ENCODE measurements around the gene RAB3IL1. TPM values are rescaled to one million over a fixed set of nuclear protein-coding genes. Genes with fewer than 3 reads are reported as not detected.

RAB3IL1 gene
- total and polyA plus RNA-seq, 2 of the 13 experiments (the other 11 are each of a cell fraction or from before 2014, with no cell fraction given) = 1.2 to 2.0 TPM

DNA sequence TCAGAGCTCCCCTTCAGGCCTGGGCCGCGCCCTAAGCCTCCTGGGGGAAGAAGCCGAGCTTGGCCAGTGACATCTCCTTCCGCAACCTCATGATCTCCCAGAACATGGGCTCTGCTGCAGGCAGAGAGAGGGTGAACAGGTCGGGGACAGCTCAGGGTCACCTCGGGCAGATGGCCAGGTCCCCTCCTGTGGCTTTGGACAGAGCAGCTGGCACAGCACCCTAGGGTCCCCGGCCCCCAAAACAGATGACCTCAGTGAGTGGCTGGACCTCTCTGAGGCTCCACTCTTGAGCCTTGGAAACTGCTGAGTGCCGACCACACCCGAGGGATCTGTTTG lies 19.2 kb downstream of the RAB3IL1 start:
- Histone ChIP-seq H3K9me3 (ENCODE audit: low read length) (no peaks in the 10 kb centered on the region), H3K4me3 (replicated peaks in 1 of 3; ENCODE audit: insufficient read depth in 1 of 3, low read depth in 2 of 3, low read length in 3 of 3) (no peak overlapping the region), H3K27me3 (ENCODE audit: control insufficient read depth in 1 of 2, insufficient read depth in 2 of 2, low read length in 2 of 2) (no peaks in the 10 kb centered on the region), H3K79me2 (ENCODE audit: insufficient read depth, low read length) (no peaks in the 10 kb centered on the region), H3K36me3 (replicated peaks in 1 of 2; ENCODE audit: control insufficient read depth in 1 of 2, insufficient read depth in 2 of 2, low read length in 2 of 2) (no peaks in the 10 kb centered on the region), H3K9ac (ENCODE audit: insufficient read depth, low read depth, low read length) (no peak overlapping the region), H3K4me1 (ENCODE audit: insufficient read depth, low read length) (peaks cover 14% of the 10 kb centered on the region), H4K20me1 (ENCODE audit: insufficient read depth, low read length) (no peaks in the 10 kb centered on the region), H3K4me2 (ENCODE audit: low read depth, low read length) (no peak overlapping the region), H3K27ac (ENCODE audit: extremely low read length, insufficient read depth, low read length) (no peak overlapping the region), H2AFZ (ENCODE audit: low read length) (no peak overlapping the region)
- no TSS peak for BruUV-seq (replicated peaks)
- DNase-seq (ENCODE audit: low spot score) (no peak), ATAC-seq (peak; percentile 6), FAIRE-seq (no peak)
- in situ Hi-C loops (cut with HindIII; ENCODE audit: extremely low pct_ligation_motif_present, low pct_unique_long_range_greater_than_20kb) = loop anchor here (5.0 kb wide), 2 partner anchors 49 to 159 kb away; no protein-coding TSS in a partner anchor
- WGBS (ENCODE audit: low lambda C conversion rate) = 42% methylated on average over 2 of the region's 9 CpGs
- CTCF ChIA-PET (ENCODE audit: low intra/inter-chr PET ratio, low total read pairs) = interaction anchor here (1.1 to 4.6 kb wide), 10 partner anchors 13 to 209 kb away, joined by 3 to 124 read pairs (median 11); no protein-coding TSS in a partner anchor
- TF ChIP-seq IRF2 (CRISPR knock-in tag; IDR thresholded peaks at IDR 0.05) = no peak
- no peak for TF ChIP-seq ZBTB8A (CRISPR knock-in tag; IDR thresholded peaks at IDR 0.05; ENCODE audit: borderline replicate concordance, low read depth)
- TF ChIP-seq TBL1XR1 (IDR thresholded peaks at IDR 0.05; ENCODE audit: borderline replicate concordance, low read length, partially characterized antibody) = no peak
- no peak for TF ChIP-seq ZSCAN20 (CRISPR knock-in tag; IDR thresholded peaks at IDR 0.05; ENCODE audit: borderline replicate concordance)
- TF ChIP-seq SOX13 (IDR thresholded peaks at IDR 0.05) = no peak
- no peak for TF ChIP-seq SOX13 (CRISPR knock-in tag; conservative IDR thresholded peaks at IDR 0.05 in 1 of 2, IDR thresholded peaks at IDR 0.05 in 1 of 2)
- TF ChIP-seq, protein P1, sequence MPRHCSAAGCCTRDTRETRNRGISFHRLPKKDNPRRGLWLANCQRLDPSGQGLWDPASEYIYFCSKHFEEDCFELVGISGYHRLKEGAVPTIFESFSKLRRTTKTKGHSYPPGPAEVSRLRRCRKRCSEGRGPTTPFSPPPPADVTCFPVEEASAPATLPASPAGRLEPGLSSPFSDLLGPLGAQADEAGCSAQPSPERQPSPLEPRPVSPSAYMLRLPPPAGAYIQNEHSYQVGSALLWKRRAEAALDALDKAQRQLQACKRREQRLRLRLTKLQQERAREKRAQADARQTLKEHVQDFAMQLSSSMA (CRISPR knock-in tag; IDR thresholded peaks at IDR 0.05) = no peak
- TF ChIP-seq TCF12 (IDR thresholded peaks at IDR 0.05) = no peak
- TF ChIP-seq TCF12 (CRISPR knock-in tag; IDR thresholded peaks at IDR 0.05) = no peak
- no peak for TF ChIP-seq ZFP62 (CRISPR knock-in tag; IDR thresholded peaks at IDR 0.05)
- TF ChIP-seq CBX5 (CRISPR knock-in tag; IDR thresholded peaks at IDR 0.05; ENCODE audit: borderline replicate concordance) = no peak
- TF ChIP-seq, protein P2, sequence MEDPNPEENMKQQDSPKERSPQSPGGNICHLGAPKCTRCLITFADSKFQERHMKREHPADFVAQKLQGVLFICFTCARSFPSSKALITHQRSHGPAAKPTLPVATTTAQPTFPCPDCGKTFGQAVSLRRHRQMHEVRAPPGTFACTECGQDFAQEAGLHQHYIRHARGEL (CRISPR knock-in tag; IDR thresholded peaks at IDR 0.05) = no peak
- TF ChIP-seq, protein P3, sequence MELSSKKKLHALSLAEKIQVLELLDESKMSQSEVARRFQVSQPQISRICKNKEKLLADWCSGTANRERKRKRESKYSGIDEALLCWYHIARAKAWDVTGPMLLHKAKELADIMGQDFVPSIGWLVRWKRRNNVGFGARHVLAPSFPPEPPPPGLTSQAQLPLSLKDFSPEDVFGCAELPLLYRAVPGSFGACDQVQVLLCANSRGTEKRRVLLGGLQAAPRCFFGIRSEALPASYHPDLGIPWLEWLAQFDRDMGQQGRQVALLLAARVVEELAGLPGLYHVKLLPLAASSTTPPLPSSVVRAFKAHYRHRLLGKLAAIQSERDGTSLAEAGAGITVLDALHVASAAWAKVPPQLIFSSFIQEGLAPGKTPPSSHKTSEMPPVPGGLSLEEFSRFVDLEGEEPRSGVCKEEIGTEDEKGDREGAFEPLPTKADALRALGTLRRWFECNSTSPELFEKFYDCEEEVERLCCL (CRISPR knock-in tag; IDR thresholded peaks at IDR 0.05; ENCODE audit: borderline replicate concordance) = no peak
- no peak for TF ChIP-seq HNRNPUL1 (IDR thresholded peaks at IDR 0.05; ENCODE audit: low read depth, low read length)
- no peak for TF ChIP-seq SATB2 (CRISPR knock-in tag; IDR thresholded peaks at IDR 0.05)
- no peak for TF ChIP-seq ZSCAN21 (CRISPR knock-in tag; IDR thresholded peaks at IDR 0.05; ENCODE audit: borderline replicate concordance)
- TF ChIP-seq ZNF235 (CRISPR knock-in tag; IDR thresholded peaks at IDR 0.05; ENCODE audit: borderline replicate concordance) = no peak
- no peak for TF ChIP-seq STAT5B (CRISPR knock-in tag; IDR thresholded peaks at IDR 0.05)
- TF ChIP-seq MAF1 (CRISPR knock-in tag; IDR thresholded peaks at IDR 0.05; ENCODE audit: borderline replicate concordance) = no peak
- no peak for TF ChIP-seq HOXA9 (CRISPR knock-in tag; IDR thresholded peaks at IDR 0.05; ENCODE audit: borderline replicate concordance)
- TF ChIP-seq NR2F1 (CRISPR knock-in tag; IDR thresholded peaks at IDR 0.05) = no peak
- POLR2A ChIA-PET = interaction anchor here (0.8 to 3.4 kb wide), 8 partner anchors 26 to 209 kb away, joined by 3 to 20 read pairs (median 14); partner anchors contain the start of gene FTH1
- intact Hi-C loops (cut with micrococcal nuclease; ENCODE audit: unreplicated experiment) = loop anchor here (2.0 kb wide), 2 partner anchors 101 to 157 kb away; no protein-coding TSS in a partner anchor
